SK-N-SH (cell line): Measurements from ENCODE around the gene MRPS23. TPM values are rescaled to one million over a fixed set of nuclear protein-coding genes. Genes with fewer than 3 reads are reported as not detected.

Experiments used
- CTCF ChIA-PET: fragments of 300-600, 350-600 bp; formaldehyde crosslinking; extraction: SDS; loops from one replicate; lab custom pipeline; 2021; lab: Yijun Ruan, JAX
- POLR2A ChIA-PET: fragments of 350-600 bp; sonication (Branson Sonifier 250); formaldehyde crosslinking; extraction: SDS; loops from one replicate; lab custom pipeline; 2020; ENCODE audit warnings: antibody characterized with exemption, inconsistent platforms; lab: Yijun Ruan, JAX
- DNase-seq: peaks from one replicate; pipeline ENCODE4 v3.0.0; 2012
- H2AFZ ChIP-seq: fragments of 200-600 bp; sonication (generic); 2 replicates; pipeline ENCODE4 v1.8.1; 2016; ENCODE audit warnings: antibody characterized with exemption, mild to moderate bottlenecking, low read depth
- H3F3A ChIP-seq: fragments of 200-600 bp; sonication (generic); replicated peaks from 2 replicates; pipeline ENCODE3; 2016; ENCODE audit warnings: antibody characterized with exemption, mild to moderate bottlenecking; ENCODE audit not compliant: insufficient read depth
- H3K27ac ChIP-seq, 2 experiments: fragments of 200-500 bp in 1 of 2; fragments of 200-600 bp in 1 of 2; sonication (Bioruptor generic) in 1 of 2; sonication (generic), shearing (Covaris generic) in 1 of 2; 2 replicates each; pipeline versions ENCODE4 v1.5.1 to v1.6.1; 2014 to 2016; ENCODE audit warnings: low read depth in 2 of 2, inconsistent platforms in 1 of 2, low read length in 1 of 2, mild to moderate bottlenecking in 1 of 2, mixed read lengths in 1 of 2
- H3K27me3 ChIP-seq: fragments of 200-600 bp; sonication (generic), shearing (Covaris generic); 2 replicates; pipeline ENCODE4 v1.6.1; 2016; ENCODE audit warnings: mixed run types; ENCODE audit not compliant: insufficient read depth
- H3K36me3 ChIP-seq, 2 experiments: fragments of 200-500 bp in 1 of 2; fragments of 200-600 bp in 1 of 2; sonication (Bioruptor generic) in 1 of 2; sonication (generic) in 1 of 2; replicated peaks in 1 of 2; 2 replicates each; pipeline versions ENCODE3 to v1.5.1; 2014 to 2016; ENCODE audit warnings: low read length in 1 of 2, mild to moderate bottlenecking in 1 of 2; ENCODE audit not compliant: insufficient read depth in 2 of 2, control insufficient read depth in 1 of 2
- H3K4me1 ChIP-seq, 2 experiments: fragments of 200-500 bp in 1 of 2; fragments of 200-600 bp in 1 of 2; sonication (Bioruptor generic) in 1 of 2; sonication (generic), shearing (Covaris generic) in 1 of 2; 2 replicates each; pipeline versions ENCODE4 v1.5.1 to v1.6.1; 2014 to 2016; ENCODE audit warnings: low read depth in 1 of 2, low read length in 1 of 2, mixed run types in 1 of 2; ENCODE audit not compliant: insufficient read depth in 2 of 2, control insufficient read depth in 1 of 2
- H3K4me2 ChIP-seq: fragments of 200-600 bp; sonication (generic), shearing (Covaris generic); 2 replicates; pipeline ENCODE4 v1.6.1; 2017; ENCODE audit warnings: mixed run types
- H3K4me3 ChIP-seq, 2 experiments: fragments of 200-500 bp in 1 of 2; fragments of 200-600 bp in 1 of 2; sonication (Bioruptor generic) in 1 of 2; sonication (generic), shearing (Covaris generic) in 1 of 2; 2 replicates each; pipeline versions ENCODE4 v1.5.1 to v1.8.1; 2014 to 2016; ENCODE audit warnings: low read depth in 2 of 2, inconsistent platforms in 1 of 2, low read length in 1 of 2, mild to moderate bottlenecking in 1 of 2, mixed read lengths in 1 of 2, moderate library complexity in 1 of 2
- H3K79me2 ChIP-seq: fragments of 200-600 bp; sonication (generic); 2 replicates; pipeline ENCODE4 v1.8.1; 2017; ENCODE audit warnings: mild to moderate bottlenecking; ENCODE audit not compliant: insufficient read depth
- H3K9ac ChIP-seq: fragments of 200-600 bp; sonication (generic); 2 replicates; pipeline ENCODE4 v1.6.1; 2017; ENCODE audit warnings: mixed run types
- H3K9me2 ChIP-seq: fragments of 200-600 bp; sonication (generic); 2 replicates; pipeline ENCODE4 v1.6.1; 2017; ENCODE audit warnings: mixed run types
- H3K9me3 ChIP-seq: fragments of 200-600 bp; sonication (generic); 2 replicates; pipeline ENCODE4 v1.6.1; 2017; ENCODE audit warnings: mixed run types, mild to moderate bottlenecking, moderate library complexity
- H4K20me1 ChIP-seq: fragments of 200-600 bp; sonication (generic); 2 replicates; pipeline ENCODE4 v1.6.1; 2017; ENCODE audit warnings: mild to moderate bottlenecking, mixed run types; ENCODE audit not compliant: insufficient read depth
- CHD2 ChIP-seq: fragments of 150-350 bp; IDR thresholded peaks from 2 replicates; pipeline ENCODE4 v1.6.1; 2018; ENCODE audit warnings: low read length; ENCODE audit not compliant: partially characterized antibody
- CTCF ChIP-seq: fragments of 200-600 bp; sonication (generic); IDR thresholded peaks from 2 replicates; pipeline ENCODE4 v1.6.1; 2017; ENCODE audit warnings: antibody characterized with exemption, mild to moderate bottlenecking, moderate library complexity
- EP300 ChIP-seq, 2 experiments: IDR thresholded peaks; 2 replicates each; pipeline versions ENCODE4 v1.4.0 to v1.6.1; 2012; ENCODE audit warnings: borderline replicate concordance in 1 of 2, low read depth in 1 of 2, low read length in 1 of 2
- EZH2phosphoT487 ChIP-seq: fragments of 200-600 bp; sonication (generic); IDR thresholded peaks from 2 replicates; pipeline ENCODE4 v1.6.1; 2017; ENCODE audit warnings: low read depth, mixed run types, mild to moderate bottlenecking, antibody characterized with exemption, moderate library complexity, borderline replicate concordance
- GATA2 ChIP-seq: sonication (generic); formaldehyde crosslinking; IDR thresholded peaks from 2 replicates; pipeline ENCODE4 v1.5.0; 2020; ENCODE audit warnings: mild to moderate bottlenecking, missing genetic modification reagents
- MXI1 ChIP-seq: IDR thresholded peaks from 2 replicates; pipeline ENCODE4 v1.6.1; 2012; ENCODE audit warnings: mild to moderate bottlenecking, low read depth, low read length, improper control_type of control experiment
- NRF1 ChIP-seq: IDR thresholded peaks from 2 replicates; pipeline ENCODE4 v1.6.1; 2012; ENCODE audit warnings: low read depth, mild to moderate bottlenecking, low read length
- RAD21 ChIP-seq: IDR thresholded peaks from 2 replicates; pipeline ENCODE4 v1.6.1; 2012; ENCODE audit warnings: mild to moderate bottlenecking, low read length
- RFX5 ChIP-seq: IDR thresholded peaks from 2 replicates; pipeline ENCODE4 v1.6.1; 2012; ENCODE audit warnings: mild to moderate bottlenecking, improper control_type of control experiment, low read length
- RXRA ChIP-seq: IDR thresholded peaks from 2 replicates; pipeline ENCODE4 v1.4.0; 2012; ENCODE audit warnings: low read depth, mild to moderate bottlenecking, borderline replicate concordance
- SMC3 ChIP-seq: IDR thresholded peaks from 2 replicates; pipeline ENCODE4 v1.6.1; 2012; ENCODE audit warnings: low read depth, low read length, improper control_type of control experiment
- WGBS: methylation state at CpG from one replicate; pipeline ENCODE4 v1.1.6; 2017; ENCODE audit warnings: low lambda C conversion rate; 5-methylcytosine and 5-hydroxymethylcytosine counted together
- polyA plus RNA-seq, 3 experiments: library from polyadenylated mRNA; depleted of rRNA; stranded (reverse); fragments of >200 nt; gene quantifications; 2 replicates each; pipeline ENCODE4 v1.2.3, GENCODE V29; 2012

MRPS23 gene
- polyA plus RNA-seq, 1 of the 3 experiments (the other 2 are of a cell fraction): 105 TPM

GRCh38 chr17:57833179-57833939, 16.5 kb downstream of the MRPS23 start:
- Histone ChIP-seq H3K9ac (no peak overlapping the region), H3K79me2 (no peaks in the 10 kb centered on the region), H3K4me2 (0 out of 2 replicates have a peak overlapping the region, but pooled peaks have one; percentile 19), H3K27me3 (no peaks in the 10 kb centered on the region), H3K9me3 (no peaks in the 10 kb centered on the region), H3K4me1 (peaks cover 0 to 10% of the 10 kb centered on the region in 2 experiments; a peak in 1 of 4 replicates), H2AFZ (peak overlapping the region; percentile 32; the same call in 1 of the 2 replicates), H4K20me1 (no peaks in the 10 kb centered on the region), H3K36me3 (peaks cover 8 to 12% of the 10 kb centered on the region in 2 experiments), H3K27ac (peak overlapping the region in 1 of 2 experiments; percentile 81; a peak in 2 of 4 replicates), H3K9me2 (no peaks in the 10 kb centered on the region), H3K4me3 (peak overlapping the region in 1 of 2 experiments; percentile 21; a peak in 2 of 4 replicates), H3F3A (peaks cover 15% of the 10 kb centered on the region)
- TF ChIP-seq MXI1: peak; percentile 49
- TF ChIP-seq EZH2phosphoT487: no peak
- peak; percentile 69 for TF ChIP-seq CHD2
- TF ChIP-seq EP300 (IDR thresholded peaks at IDR 0.05; ENCODE audit: borderline replicate concordance in 1 of 2, low read depth in 1 of 2, low read length in 1 of 2): 0 out of 4 replicates have a peak, but pooled peaks of 1 of the 2 experiments have one; percentile 20
- peak; percentile 91 for TF ChIP-seq SMC3
- TF ChIP-seq RXRA: no peak
- TF ChIP-seq NRF1: no peak
- peak; percentile 61; the same call in 1 of the 2 replicates for TF ChIP-seq RFX5
- peak; percentile 100 for TF ChIP-seq CTCF
- TF ChIP-seq GATA2 (CRISPR knock-in tag): peak; percentile 26
- TF ChIP-seq RAD21: peak; percentile 95
- ChIA-PET CTCF (interaction anchor here (0.6 to 6.1 kb wide), 154 partner anchors 10 to 973 kb away, joined by 3 to 187 read pairs (median 5); partner anchors contain the start of genes AKAP1, CCDC182 and MRPS23), POLR2A (interaction anchor here (0.6 to 1.6 kb wide), 5 partner anchors 51 to 711 kb away, joined by 3 to 13 read pairs (median 3); no protein-coding TSS in a partner anchor)
- DNase-seq: peak; percentile 77
- 24% methylated on average over 13 of the region's 13 CpGs for WGBS
